ENCODE data around the gene KRTAP19-1. TPM values are rescaled to one million over a fixed set of nuclear protein-coding genes. Genes with fewer than 3 reads are reported as not detected.
A peak's percentile ranks its signal among the peaks of the same experiment; 100 is the strongest.

KRTAP19-1 gene
- total and polyA plus RNA-seq, 2 donors, result 0.14 TPM; not detected in 1

DNA sequence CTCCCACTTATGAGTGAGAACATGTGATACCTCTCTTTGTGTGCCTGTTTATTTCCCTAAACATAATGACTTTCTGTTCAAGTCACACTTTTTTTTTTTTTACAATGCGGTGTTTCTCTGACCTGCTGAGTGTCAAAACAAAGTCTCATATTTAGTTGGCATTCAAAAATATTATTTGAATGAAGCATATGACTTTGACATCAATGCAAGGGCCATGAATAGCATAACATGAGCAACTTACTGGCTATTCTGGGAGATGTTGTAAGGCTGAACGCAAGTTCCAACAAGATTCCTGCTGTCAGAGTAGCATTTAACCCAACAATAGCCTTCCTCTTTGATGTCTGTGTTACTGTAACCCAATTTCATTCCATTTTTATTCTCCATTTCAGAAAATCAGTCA lies 2.0 kb upstream of the KRTAP19-1 start:
- Histone ChIP-seq H3K9me3 (ENCODE audit: control insufficient read depth in 2 of 2, insufficient read depth in 1 of 2, low read length in 1 of 2) (peaks cover 0 to 9% of the 10 kb centered on the region in 2 donors), H3K4me3 (ENCODE audit: low read length in 2 of 2) (no peak overlapping the region), H3K27ac (ENCODE audit: low read depth in 1 of 2, low read length in 1 of 2) (no peak overlapping the region), H3K36me3 (ENCODE audit: control insufficient read depth in 2 of 2, insufficient read depth in 2 of 2, low read length in 1 of 2) (no peaks in the 10 kb centered on the region), H3K27me3 (ENCODE audit: control insufficient read depth in 2 of 2, insufficient read depth in 1 of 2, low read length in 1 of 2) (no peaks in the 10 kb centered on the region), H3K4me1 (ENCODE audit: control insufficient read depth in 2 of 2, insufficient read depth in 2 of 2, low read length in 2 of 2) (no peaks in the 10 kb centered on the region)
- no peak for DNase-seq (ENCODE audit: low read depth in 6 of 9, low spot score in 9 of 9)
- 89% methylated on average over 2 of the region's 2 CpGs for WGBS

- Histone ChIP-seq H3K27me3 (ENCODE audit: control insufficient read depth in 2 of 2, insufficient read depth in 1 of 2, low read length in 1 of 2) (no peaks in the 10 kb centered on the region), H3K4me1 (ENCODE audit: control insufficient read depth in 2 of 2, insufficient read depth in 2 of 2, low read length in 2 of 2) (no peaks in the 10 kb centered on the region), H3K4me3 (ENCODE audit: low read length in 2 of 2) (no peak overlapping the region), H3K9me3 (ENCODE audit: control insufficient read depth in 2 of 2, insufficient read depth in 1 of 2, low read length in 1 of 2) (no peaks in the 10 kb centered on the region), H3K27ac (ENCODE audit: low read depth in 1 of 2, low read length in 1 of 2) (no peak overlapping the region), H3K36me3 (ENCODE audit: control insufficient read depth in 2 of 2, insufficient read depth in 2 of 2, low read length in 1 of 2) (no peaks in the 10 kb centered on the region)
- 63% methylated on average over 4 of the region's 4 CpGs for WGBS
- no peak for DNase-seq (ENCODE audit: low read depth in 6 of 9, low spot score in 9 of 9)
Measured at GRCh38 chr21:30479259-30479658, 908 bp downstream of the KRTAP19-1 start.

DNA sequence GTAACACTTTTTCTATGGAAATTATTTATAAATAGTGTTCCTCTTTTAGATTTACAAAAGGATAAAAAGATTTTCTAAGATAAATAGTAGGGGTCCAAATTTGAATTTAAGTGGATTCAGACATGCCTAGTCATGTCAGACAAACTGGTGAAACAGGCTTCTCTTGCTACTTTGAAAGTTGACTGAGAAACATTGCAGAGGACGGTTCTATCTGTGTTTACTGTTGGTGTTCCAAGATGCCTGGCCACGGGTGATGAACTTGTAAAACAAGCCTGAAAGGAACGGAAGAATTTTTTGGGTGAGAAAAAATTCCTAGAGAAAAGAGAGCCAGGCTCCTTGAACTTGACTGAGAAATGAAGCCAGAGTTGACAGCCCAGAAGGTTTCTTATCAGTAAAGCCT lies 2.2 kb downstream of the KRTAP19-1 start:
- Histone ChIP-seq H3K36me3 (ENCODE audit: control insufficient read depth in 2 of 2, insufficient read depth in 2 of 2, low read length in 1 of 2) (no peaks in the 10 kb centered on the region), H3K4me1 (ENCODE audit: control insufficient read depth in 2 of 2, insufficient read depth in 2 of 2, low read length in 2 of 2) (no peaks in the 10 kb centered on the region), H3K27me3 (ENCODE audit: control insufficient read depth in 2 of 2, insufficient read depth in 1 of 2, low read length in 1 of 2) (no peaks in the 10 kb centered on the region), H3K27ac (ENCODE audit: low read depth in 1 of 2, low read length in 1 of 2) (no peak overlapping the region), H3K4me3 (ENCODE audit: low read length in 2 of 2) (no peak overlapping the region), H3K9me3 (ENCODE audit: control insufficient read depth in 2 of 2, insufficient read depth in 1 of 2, low read length in 1 of 2) (no peaks in the 10 kb centered on the region)
- WGBS, result 87% methylated on average over 3 of the region's 3 CpGs
- DNase-seq (ENCODE audit: low read depth in 6 of 9, low spot score in 9 of 9), result peak in 1 of 9 donors; percentile 6

- 89% methylated on average over 6 of the region's 6 CpGs for WGBS
- Histone ChIP-seq H3K4me3 (ENCODE audit: low read length in 2 of 2) (no peak overlapping the region), H3K9me3 (ENCODE audit: control insufficient read depth in 2 of 2, insufficient read depth in 1 of 2, low read length in 1 of 2) (no peaks in the 10 kb centered on the region), H3K27me3 (ENCODE audit: control insufficient read depth in 2 of 2, insufficient read depth in 1 of 2, low read length in 1 of 2) (no peaks in the 10 kb centered on the region), H3K36me3 (ENCODE audit: control insufficient read depth in 2 of 2, insufficient read depth in 2 of 2, low read length in 1 of 2) (no peaks in the 10 kb centered on the region), H3K4me1 (ENCODE audit: control insufficient read depth in 2 of 2, insufficient read depth in 2 of 2, low read length in 2 of 2) (no peaks in the 10 kb centered on the region), H3K27ac (ENCODE audit: low read depth in 1 of 2, low read length in 1 of 2) (no peak overlapping the region)
- no peak for DNase-seq (ENCODE audit: low read depth in 6 of 9, low spot score in 9 of 9)
Measured at GRCh38 chr21:30468900-30469714, 11.1 kb downstream of the KRTAP19-1 start.

DNA sequence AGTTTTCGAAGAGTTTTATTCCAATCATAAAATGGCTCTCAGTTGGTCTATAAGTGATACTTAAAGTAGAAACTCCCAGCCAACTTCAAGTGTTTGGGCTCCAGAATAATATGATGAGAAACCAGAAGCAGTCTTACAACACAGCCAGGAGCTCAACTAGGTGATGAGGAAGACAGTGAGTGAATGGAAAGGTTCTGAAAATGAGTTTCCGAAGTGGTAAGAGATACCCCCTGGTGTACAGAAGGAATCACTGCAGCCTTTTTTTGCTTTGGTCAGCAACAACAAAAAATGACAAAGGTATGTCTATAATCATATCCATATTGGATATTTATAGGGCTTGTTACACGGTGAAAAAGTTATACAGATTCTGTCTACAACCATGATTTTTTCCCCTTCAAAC lies 16.5 kb downstream of the KRTAP19-1 start:
- Histone ChIP-seq H3K4me3 (ENCODE audit: low read length in 2 of 2) (no peak overlapping the region), H3K27ac (ENCODE audit: low read depth in 1 of 2, low read length in 1 of 2) (no peak overlapping the region), H3K9me3 (ENCODE audit: control insufficient read depth in 2 of 2, insufficient read depth in 1 of 2, low read length in 1 of 2) (no peaks in the 10 kb centered on the region), H3K27me3 (ENCODE audit: control insufficient read depth in 2 of 2, insufficient read depth in 1 of 2, low read length in 1 of 2) (no peaks in the 10 kb centered on the region), H3K4me1 (ENCODE audit: control insufficient read depth in 2 of 2, insufficient read depth in 2 of 2, low read length in 2 of 2) (no peaks in the 10 kb centered on the region), H3K36me3 (ENCODE audit: control insufficient read depth in 2 of 2, insufficient read depth in 2 of 2, low read length in 1 of 2) (no peaks in the 10 kb centered on the region)
- WGBS, result 58% methylated on average over 3 of the region's 3 CpGs
- DNase-seq (ENCODE audit: low read depth in 6 of 9, low spot score in 9 of 9), result no peak

DNA sequence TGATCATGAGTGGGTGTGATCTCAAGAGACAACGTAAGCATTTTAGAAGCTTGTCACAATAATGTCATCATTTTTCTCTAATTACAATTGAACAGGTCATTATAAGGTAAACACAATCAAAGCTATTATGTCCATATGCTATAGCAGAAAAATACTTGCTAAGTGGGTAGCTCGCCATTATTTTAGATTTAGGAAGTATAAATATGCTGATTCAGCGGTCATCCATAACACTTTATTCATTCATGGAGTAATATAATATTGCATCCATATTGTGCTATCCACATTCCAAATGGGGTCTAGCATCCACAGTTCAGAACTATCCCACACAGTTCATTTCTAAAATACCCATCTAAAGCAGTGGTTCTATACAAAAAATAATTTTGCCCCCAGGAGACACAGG lies 31.7 kb downstream of the KRTAP19-1 start:
- Histone ChIP-seq H3K4me1 (ENCODE audit: control insufficient read depth in 2 of 2, insufficient read depth in 2 of 2, low read length in 2 of 2) (no peaks in the 10 kb centered on the region), H3K4me3 (ENCODE audit: low read length in 2 of 2) (no peak overlapping the region), H3K9me3 (ENCODE audit: control insufficient read depth in 2 of 2, insufficient read depth in 1 of 2, low read length in 1 of 2) (no peaks in the 10 kb centered on the region), H3K27ac (ENCODE audit: low read depth in 1 of 2, low read length in 1 of 2) (no peak overlapping the region), H3K27me3 (ENCODE audit: control insufficient read depth in 2 of 2, insufficient read depth in 1 of 2, low read length in 1 of 2) (no peaks in the 10 kb centered on the region), H3K36me3 (ENCODE audit: control insufficient read depth in 2 of 2, insufficient read depth in 2 of 2, low read length in 1 of 2) (no peaks in the 10 kb centered on the region)
- no peak for DNase-seq (ENCODE audit: low read depth in 6 of 9, low spot score in 9 of 9)
- WGBS, result 93% methylated on average over 3 of the region's 3 CpGs

DNA sequence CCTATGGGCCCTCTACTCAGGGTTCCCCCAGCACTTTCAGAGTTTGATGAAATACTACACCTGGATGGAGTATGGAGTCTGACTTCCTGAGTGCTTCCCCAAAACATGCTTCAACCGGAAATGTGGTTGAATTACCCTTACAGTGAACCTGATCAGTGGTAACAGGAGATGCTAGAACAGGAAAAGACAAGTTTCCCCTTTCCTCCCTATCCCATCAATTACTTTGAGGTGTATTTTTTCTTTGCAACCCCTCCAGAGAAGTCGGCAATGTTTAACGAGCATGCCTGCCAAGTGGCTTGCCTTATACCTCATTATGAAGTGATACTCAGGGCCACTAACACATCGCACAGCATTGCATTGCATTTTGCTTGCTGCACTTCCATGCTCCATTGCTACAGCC lies 33.1 kb downstream of the KRTAP19-1 start:
- H3K27ac ChIP-seq (ENCODE audit: low read depth in 1 of 2, low read length in 1 of 2), result no peak overlapping the region
- 3% methylated on average over 4 of the region's 4 CpGs for WGBS
- no peaks in the 10 kb centered on the region for H3K36me3 ChIP-seq (ENCODE audit: control insufficient read depth in 2 of 2, insufficient read depth in 2 of 2, low read length in 1 of 2)
- H3K9me3 ChIP-seq (ENCODE audit: control insufficient read depth in 2 of 2, insufficient read depth in 1 of 2, low read length in 1 of 2), result no peaks in the 10 kb centered on the region
- no peaks in the 10 kb centered on the region for H3K27me3 ChIP-seq (ENCODE audit: control insufficient read depth in 2 of 2, insufficient read depth in 1 of 2, low read length in 1 of 2)
- no peak overlapping the region for H3K4me3 ChIP-seq (ENCODE audit: low read length in 2 of 2)
- no peaks in the 10 kb centered on the region for H3K4me1 ChIP-seq (ENCODE audit: control insufficient read depth in 2 of 2, insufficient read depth in 2 of 2, low read length in 2 of 2)
- DNase-seq (ENCODE audit: low read depth in 6 of 9, low spot score in 9 of 9), result no peak

DNA sequence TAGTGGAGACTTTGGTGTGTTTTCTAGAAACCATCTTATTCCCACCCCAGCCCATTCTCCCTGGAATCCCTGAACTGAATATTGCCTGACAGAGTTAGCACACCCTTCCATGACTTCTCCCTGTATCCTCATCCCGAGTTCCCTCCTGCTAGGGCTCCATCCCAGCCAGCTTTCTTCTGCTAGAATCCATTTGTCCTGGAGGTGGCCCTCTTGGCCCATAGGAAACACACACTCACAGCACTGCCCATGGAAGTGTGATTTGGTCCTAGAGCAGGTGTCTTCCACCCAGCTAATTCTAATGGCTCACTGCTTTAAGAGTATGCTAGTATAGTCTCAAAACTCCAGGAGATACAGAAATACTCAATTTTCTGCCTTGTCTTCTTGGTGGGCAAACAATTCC lies 36.0 kb downstream of the KRTAP19-1 start:
- Histone ChIP-seq H3K27me3 (ENCODE audit: control insufficient read depth in 2 of 2, insufficient read depth in 1 of 2, low read length in 1 of 2) (no peaks in the 10 kb centered on the region), H3K4me1 (ENCODE audit: control insufficient read depth in 2 of 2, insufficient read depth in 2 of 2, low read length in 2 of 2) (no peaks in the 10 kb centered on the region), H3K4me3 (ENCODE audit: low read length in 2 of 2) (no peak overlapping the region), H3K36me3 (ENCODE audit: control insufficient read depth in 2 of 2, insufficient read depth in 2 of 2, low read length in 1 of 2) (no peaks in the 10 kb centered on the region), H3K9me3 (ENCODE audit: control insufficient read depth in 2 of 2, insufficient read depth in 1 of 2, low read length in 1 of 2) (no peaks in the 10 kb centered on the region), H3K27ac (ENCODE audit: low read depth in 1 of 2, low read length in 1 of 2) (no peak overlapping the region)
- DNase-seq (ENCODE audit: low read depth in 6 of 9, low spot score in 9 of 9), result no peak
- 79% methylated on average over 1 of the region's 1 CpG for WGBS

DNA sequence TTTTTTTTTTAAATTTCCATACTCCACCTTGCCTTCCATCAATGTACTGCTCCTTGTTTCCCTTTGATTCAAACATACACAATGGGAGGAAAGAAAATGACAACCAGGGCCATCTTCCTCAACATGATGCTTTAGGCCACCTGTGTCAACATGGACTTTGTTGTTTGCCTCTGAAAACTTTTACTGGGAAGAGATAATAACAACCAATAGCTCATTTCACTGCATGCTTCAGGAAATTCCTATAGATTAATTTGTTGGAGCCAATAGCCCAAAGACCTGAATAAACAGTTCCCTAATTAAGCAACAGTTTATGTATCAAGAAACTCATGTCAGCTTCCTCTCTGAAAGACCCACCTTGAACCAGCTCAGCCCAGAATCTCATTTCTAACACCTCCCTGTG lies 36.9 kb downstream of the KRTAP19-1 start:
- Histone ChIP-seq H3K9me3 (ENCODE audit: control insufficient read depth in 2 of 2, insufficient read depth in 1 of 2, low read length in 1 of 2) (no peaks in the 10 kb centered on the region), H3K4me3 (ENCODE audit: low read length in 2 of 2) (no peak overlapping the region), H3K27me3 (ENCODE audit: control insufficient read depth in 2 of 2, insufficient read depth in 1 of 2, low read length in 1 of 2) (no peaks in the 10 kb centered on the region), H3K36me3 (ENCODE audit: control insufficient read depth in 2 of 2, insufficient read depth in 2 of 2, low read length in 1 of 2) (no peaks in the 10 kb centered on the region), H3K4me1 (ENCODE audit: control insufficient read depth in 2 of 2, insufficient read depth in 2 of 2, low read length in 2 of 2) (no peaks in the 10 kb centered on the region), H3K27ac (ENCODE audit: low read depth in 1 of 2, low read length in 1 of 2) (no peak overlapping the region)
- no peak for DNase-seq (ENCODE audit: low read depth in 6 of 9, low spot score in 9 of 9)

Measured in thymus (tissue), 11 donors.